GM18520 (cell line): Measurements from ENCODE around the gene AMZ1.
"Not testable (repeated sequence)": the region's sequence is repeated elsewhere in the genome, so short reads cannot be mapped to it uniquely, and the experiment has no call there.

Experiments
- ATAC-seq: cut with Tn5 transposase; IDR thresholded peaks from one replicate; pipeline ENCODE4 v1.9.1; 2021; ENCODE audit not compliant: unreplicated experiment

Gene AMZ1

GRCh38 chr7:2737771-2738540 lies 50.0 kb downstream of the AMZ1 start:
- ATAC-seq = no peak

- ATAC-seq = no peak
Measured at GRCh38 chr7:2738766-2739549, 51.0 kb downstream of the AMZ1 start.

- not testable (repeated sequence) for ATAC-seq
Measured at GRCh38 chr7:2743523-2744185, 55.7 kb downstream of the AMZ1 start.

- not testable (repeated sequence) for ATAC-seq
Measured at GRCh38 chr7:2748684-2749083, 60.7 kb downstream of the AMZ1 start.

- ATAC-seq = no peak
Measured at GRCh38 chr7:2750004-2750407, 62.0 kb downstream of the AMZ1 start.

DNA sequence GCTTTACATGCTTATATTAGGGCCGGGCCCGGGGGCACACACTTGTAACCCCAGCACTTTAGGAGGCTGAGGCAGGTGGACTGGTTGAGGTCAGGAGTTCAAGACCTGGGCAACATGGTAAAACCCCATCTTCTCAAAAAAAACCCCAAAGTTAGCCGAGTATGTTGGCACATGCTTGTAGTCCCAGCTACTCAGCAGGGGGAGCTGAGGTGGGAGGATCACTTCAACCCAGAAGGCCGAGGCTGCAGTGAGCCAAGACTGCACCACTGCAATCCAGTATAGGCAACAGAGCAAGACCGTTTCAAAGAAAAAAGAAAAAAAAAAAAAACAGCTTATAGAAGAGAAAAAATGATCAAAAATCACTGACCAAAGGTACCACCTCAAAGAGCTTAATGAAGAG lies 63.1 kb downstream of the AMZ1 start:
- no peak for ATAC-seq

DNA sequence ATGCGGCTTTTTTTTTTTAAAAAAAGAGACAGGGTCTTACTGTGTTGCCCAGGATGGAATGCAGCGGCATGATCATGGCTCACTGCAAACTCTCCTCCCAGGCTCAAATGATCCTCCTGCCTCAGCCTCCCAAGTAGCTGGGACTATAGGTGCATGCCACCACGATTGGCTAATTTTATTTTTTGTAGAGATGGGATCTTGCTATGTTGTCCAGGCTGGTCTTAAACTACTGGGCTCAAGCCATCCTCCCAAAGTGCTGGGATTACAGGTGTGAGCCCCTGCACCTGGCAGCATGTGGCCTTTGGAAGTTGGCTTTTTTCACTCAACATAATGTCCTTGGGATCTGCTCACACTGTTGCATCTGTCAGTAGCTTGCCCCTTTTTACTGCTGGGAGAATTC lies 65.1 kb downstream of the AMZ1 start:
- ATAC-seq = no peak

DNA sequence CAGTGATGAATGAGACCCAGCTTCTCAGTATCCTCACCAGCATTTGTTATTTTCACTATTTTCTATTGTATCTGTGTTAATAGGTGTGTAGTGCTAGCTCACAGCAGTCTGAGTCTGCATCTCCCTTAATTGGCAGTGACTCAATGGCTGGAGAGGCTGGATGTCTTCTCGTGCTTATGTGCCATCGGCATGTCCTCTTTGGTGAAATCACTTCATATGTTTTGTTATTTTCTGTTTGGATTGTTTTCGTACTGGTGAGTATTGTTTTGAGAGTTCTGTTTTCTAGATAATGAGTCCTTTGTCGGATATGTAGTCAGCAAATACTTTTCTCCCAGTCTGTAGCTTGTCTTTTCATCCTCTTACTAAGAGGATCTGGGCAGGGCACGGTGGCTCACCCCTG lies 66.1 kb downstream of the AMZ1 start:
- no peak for ATAC-seq

DNA sequence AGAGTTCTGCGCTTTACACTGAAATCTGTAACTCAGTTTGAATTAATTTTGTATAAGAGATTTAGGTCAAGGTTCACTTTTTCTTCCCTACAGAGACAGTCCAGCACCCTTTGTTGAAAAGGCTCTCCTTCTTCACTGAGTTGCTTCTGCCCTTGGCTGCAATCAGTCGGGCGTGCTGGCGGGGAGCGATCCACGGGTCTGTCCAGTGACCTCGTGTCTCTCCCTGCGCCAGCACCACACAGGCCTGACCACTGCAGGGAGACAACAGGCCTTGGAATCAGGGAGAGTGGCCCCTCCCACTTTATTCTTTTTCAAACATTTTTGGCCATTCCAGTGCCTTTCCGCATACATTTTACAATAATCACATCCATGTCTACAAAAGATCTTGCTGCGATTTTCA lies 66.9 kb downstream of the AMZ1 start:
- no peak for ATAC-seq

- ATAC-seq = no peak
Measured at GRCh38 chr7:2755531-2755930, 67.5 kb downstream of the AMZ1 start.

GRCh38 chr7:2757361-2757903 lies 69.4 kb downstream of the AMZ1 start:
- no peak for ATAC-seq

DNA sequence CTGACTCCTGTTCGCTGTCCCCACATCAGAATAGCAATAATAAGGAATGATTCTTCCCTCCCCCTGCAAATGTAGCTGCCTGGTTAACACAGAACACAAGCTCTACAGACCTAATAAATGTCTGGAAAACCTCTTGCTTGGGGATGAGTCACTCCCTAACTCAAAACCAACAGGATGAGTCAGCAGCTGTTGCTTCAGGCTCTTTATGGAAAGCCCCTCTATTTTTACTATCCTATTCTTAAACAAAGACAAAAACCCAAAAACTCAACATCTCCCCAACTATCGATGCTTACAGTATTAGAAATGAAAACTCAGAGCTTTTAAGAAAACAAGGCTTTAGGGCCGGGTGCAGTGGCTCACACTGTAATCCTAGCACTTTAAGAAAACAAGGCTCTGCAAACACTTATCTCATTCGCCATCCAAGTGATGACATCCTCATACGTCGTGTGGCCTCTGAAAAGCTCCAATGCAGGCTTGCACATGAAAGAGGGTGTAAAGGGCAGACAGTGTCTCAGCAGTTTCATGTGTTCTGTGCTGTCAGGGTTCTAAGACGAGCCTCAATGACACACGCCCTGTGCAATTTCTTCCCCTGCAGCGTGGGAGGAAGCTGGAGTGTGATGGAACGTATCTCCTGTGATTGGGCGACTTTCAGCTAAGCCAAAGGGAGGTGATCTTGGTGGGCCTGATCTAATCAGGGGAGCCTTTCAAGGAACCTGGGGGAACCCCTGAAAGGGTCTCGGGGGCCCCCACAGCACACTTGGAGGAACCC lies 70.1 kb downstream of the AMZ1 start:
- peak; percentile 66 for ATAC-seq

GRCh38 chr7:2758673-2759616 lies 70.9 kb downstream of the AMZ1 start:
- no peak for ATAC-seq

- no peak for ATAC-seq
Measured at GRCh38 chr7:2759736-2760097, 71.7 kb downstream of the AMZ1 start.

DNA sequence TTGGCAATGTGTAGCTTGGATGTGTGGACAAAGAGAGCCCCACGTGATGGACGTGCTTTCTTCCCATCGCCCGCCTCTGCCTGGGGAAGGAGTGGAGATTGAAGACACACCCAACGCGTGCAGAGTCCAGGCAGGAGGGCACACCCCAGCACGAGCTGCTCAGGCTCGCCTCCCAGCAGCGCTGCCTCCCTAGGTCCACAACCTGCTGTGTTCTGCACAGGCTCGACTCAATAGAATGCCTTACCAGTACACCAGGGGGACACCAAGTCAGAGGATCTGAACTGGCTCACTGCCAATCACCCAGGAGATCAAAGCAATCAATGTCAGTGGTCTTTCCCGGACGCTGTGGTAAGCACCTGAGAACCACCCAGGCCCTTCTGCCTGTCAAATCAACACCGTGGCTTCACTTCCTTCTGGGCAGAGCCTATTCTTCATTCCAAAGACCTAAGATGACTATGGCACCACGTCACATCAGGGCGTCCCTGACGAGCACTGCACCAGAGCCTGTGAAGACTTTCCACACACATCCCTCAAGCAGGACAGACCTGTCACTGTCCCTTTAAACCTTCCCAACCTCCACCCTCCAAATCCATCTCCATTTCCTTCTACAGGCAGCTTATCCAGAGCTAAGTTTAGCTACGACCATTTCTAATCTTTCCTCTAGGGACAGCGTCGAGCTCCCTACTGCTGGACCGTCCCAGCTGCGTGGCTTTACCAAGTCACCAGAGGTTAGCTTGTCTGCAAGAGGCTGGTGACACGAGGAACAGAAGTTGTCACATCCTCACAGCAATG lies 72.3 kb downstream of the AMZ1 start:
- ATAC-seq = no peak

- ATAC-seq = no peak
Measured at GRCh38 chr7:2761131-2761624, 73.2 kb downstream of the AMZ1 start.

GRCh38 chr7:2761801-2762497 lies 73.9 kb downstream of the AMZ1 start:
- ATAC-seq = no peak

DNA sequence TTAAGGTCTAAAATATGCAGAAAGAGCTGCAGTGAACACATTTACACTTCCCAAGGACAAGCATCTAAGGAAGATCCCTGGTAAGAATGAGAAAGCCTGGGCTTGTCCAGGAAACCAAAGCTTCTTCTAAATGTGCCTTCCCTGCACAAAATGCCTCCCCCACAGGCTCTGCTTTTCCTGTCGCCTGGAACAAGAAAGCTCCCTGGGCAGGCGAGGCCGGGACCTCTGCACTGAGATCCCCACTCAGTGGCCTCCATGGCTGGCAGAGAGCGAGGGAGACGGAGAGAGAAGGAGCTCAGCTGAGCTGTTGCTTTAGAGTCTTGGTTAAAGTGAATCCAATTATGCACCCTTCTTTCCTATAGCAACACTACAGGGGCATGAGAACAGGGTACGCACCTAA lies 75.6 kb downstream of the AMZ1 start:
- no peak for ATAC-seq
